Thyroid gland (tissue), 4 donors: ENCODE measurements around the gene CELF4. TPM values are rescaled to one million over a fixed set of nuclear protein-coding genes. Genes with fewer than 3 reads are reported as not detected.

Experiments
- DNase-seq, 2 donors: peaks; one replicate each; pipeline ENCODE4 v3.0.0-alpha.2; 2019
- H3K27ac ChIP-seq, 3 donors: fragments of 200-600 bp; sonication (generic); 1 replicate in 2 of 3; 2 replicates in 1 of 3; pipeline ENCODE4 v1.5.1; 2016 to 2019; ENCODE audit warnings: mild to moderate bottlenecking in 1 of 3, moderate library complexity in 1 of 3
- H3K27me3 ChIP-seq: fragments of 200-600 bp; sonication (generic); one replicate; pipeline ENCODE4 v1.5.1; 2019
- H3K36me3 ChIP-seq, 2 donors: fragments of 200-600 bp; sonication (generic); one replicate each; pipeline ENCODE4 v1.5.1; 2016 to 2019
- H3K4me1 ChIP-seq, 2 donors: fragments of 200-600 bp; sonication (generic); one replicate each; pipeline ENCODE4 v1.5.1; 2017 to 2019
- H3K4me3 ChIP-seq, 3 donors: fragments of 200-600 bp; sonication (generic); replicated peaks in 1 of 3; 1 replicate in 2 of 3; 2 replicates in 1 of 3; pipeline ENCODE4 v1.5.1; 2016; ENCODE audit warnings: mild to moderate bottlenecking in 1 of 3
- H3K9me3 ChIP-seq: fragments of 200-600 bp; sonication (generic); one replicate; pipeline ENCODE4 v1.5.1; 2017
- POLR2A ChIP-seq, 2 donors: fragments of 450-650 bp; IDR thresholded peaks; one replicate each; pipeline ENCODE4 v1.6.1; 2017; ENCODE audit warnings: antibody characterized with exemption in 2 of 2, mild to moderate bottlenecking in 2 of 2, moderate library complexity in 1 of 2
- whole genome bisulfite sequencing, 2 donors: methylation state at CpG; one replicate each; pipeline ENCODE4 v1.1.5; 2017; 5-methylcytosine and 5-hydroxymethylcytosine counted together
- intact Hi-C: fragments of 100-400 bp; cut with DNase I; formaldehyde crosslinking; loops from one replicate; pipeline ENCODE4 v1.15.1; 2023
- total RNA-seq, 4 donors: library from RNA; depleted of rRNA; stranded (reverse); fragments of >200 nt; gene quantifications; one replicate each; pipeline ENCODE4 v1.2.3, GENCODE V29; 2016
- TF ChIP-seq, protein P1 (sequence below), 6 experiments: fragments of 200-600 bp in 3 of 6; fragments of 450-650 bp in 3 of 6; sonication (generic) in 3 of 6; IDR thresholded peaks; one replicate each; pipeline ENCODE4 v1.5.1; 2016 to 2019; ENCODE audit warnings: antibody characterized with exemption in 6 of 6, mild to moderate bottlenecking in 2 of 6, inconsistent platforms in 1 of 6, moderate library complexity in 1 of 6

The CELF4 gene
- total RNA-seq, 4 donors from 2014 or later, result 4.3 TPM; not detected in 3

DNA sequence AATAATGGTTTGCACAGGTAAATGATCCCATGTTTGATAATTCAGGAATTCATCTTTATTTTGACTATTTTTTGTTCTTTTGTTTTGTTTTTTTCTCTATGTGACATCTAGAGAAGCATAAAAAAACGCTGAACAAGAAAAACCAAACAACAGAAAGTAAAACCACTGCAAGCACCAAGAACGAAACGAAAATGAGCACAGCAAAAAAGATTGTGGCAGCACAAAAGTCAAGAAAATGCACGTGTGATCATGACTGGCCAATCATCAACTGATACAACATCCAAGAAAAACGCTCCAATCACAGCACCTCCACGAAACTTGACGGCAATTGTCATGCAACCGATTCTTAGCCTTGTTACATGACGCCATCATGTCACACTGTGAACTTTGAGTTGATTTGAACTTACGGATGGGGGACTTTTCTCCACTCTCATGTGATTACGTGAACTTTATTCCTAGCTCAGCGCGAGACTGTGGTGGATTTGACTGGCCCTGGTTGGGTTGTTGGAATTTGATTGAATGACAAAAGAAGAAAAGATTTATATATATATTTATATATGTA lies 318.7 kb downstream of the CELF4 start:
- intact Hi-C loops, result no loop called here
- no peaks in the 10 kb centered on the region for H3K27me3 ChIP-seq

DNA sequence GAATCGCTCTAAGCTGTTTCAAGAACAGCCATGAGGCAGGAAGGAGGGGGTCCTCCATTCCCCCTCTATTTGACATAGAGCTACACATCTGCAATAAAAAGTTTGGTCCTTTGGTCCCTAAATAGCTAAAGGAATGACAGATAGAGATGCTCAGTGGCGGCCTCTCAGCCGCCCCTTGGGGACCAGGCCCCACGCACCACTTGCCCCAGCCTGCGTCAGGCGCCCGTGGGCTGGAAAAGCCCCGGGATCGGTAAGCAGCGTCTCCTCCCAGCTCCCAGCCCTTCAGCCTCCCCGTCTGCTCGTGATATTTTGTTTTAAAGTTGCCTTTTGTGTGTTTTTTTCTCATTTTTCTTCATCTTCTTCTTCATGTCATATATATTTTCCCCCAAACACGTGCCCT lies 321.0 kb downstream of the CELF4 start:
- no peak overlapping the region for H3K4me3 ChIP-seq
- 88 to 93% methylated on average over 13 of the region's 13 CpGs for WGBS, 2 donors
- no peak for DNase-seq
- no peaks in the 10 kb centered on the region for H3K9me3 ChIP-seq
- H3K4me1 ChIP-seq, result no peaks in the 10 kb centered on the region
- H3K27ac ChIP-seq, result no peak overlapping the region
- intact Hi-C loops, result no loop called here
- no peaks in the 10 kb centered on the region for H3K36me3 ChIP-seq
- no peak for TF ChIP-seq POLR2A (IDR thresholded peaks at IDR 0.05)
- TF ChIP-seq, protein P1, sequence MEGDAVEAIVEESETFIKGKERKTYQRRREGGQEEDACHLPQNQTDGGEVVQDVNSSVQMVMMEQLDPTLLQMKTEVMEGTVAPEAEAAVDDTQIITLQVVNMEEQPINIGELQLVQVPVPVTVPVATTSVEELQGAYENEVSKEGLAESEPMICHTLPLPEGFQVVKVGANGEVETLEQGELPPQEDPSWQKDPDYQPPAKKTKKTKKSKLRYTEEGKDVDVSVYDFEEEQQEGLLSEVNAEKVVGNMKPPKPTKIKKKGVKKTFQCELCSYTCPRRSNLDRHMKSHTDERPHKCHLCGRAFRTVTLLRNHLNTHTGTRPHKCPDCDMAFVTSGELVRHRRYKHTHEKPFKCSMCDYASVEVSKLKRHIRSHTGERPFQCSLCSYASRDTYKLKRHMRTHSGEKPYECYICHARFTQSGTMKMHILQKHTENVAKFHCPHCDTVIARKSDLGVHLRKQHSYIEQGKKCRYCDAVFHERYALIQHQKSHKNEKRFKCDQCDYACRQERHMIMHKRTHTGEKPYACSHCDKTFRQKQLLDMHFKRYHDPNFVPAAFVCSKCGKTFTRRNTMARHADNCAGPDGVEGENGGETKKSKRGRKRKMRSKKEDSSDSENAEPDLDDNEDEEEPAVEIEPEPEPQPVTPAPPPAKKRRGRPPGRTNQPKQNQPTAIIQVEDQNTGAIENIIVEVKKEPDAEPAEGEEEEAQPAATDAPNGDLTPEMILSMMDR (IDR thresholded peaks at IDR 0.05), result no peak
- no peaks in the 10 kb centered on the region for H3K27me3 ChIP-seq

More for the DNA sequence above, 318.7 kb downstream of the CELF4 start:
- 89% methylated on average over 13 of the region's 13 CpGs for whole genome bisulfite sequencing, 2 donors
- H3K9me3 ChIP-seq, result no peaks in the 10 kb centered on the region
- H3K36me3 ChIP-seq, result no peaks in the 10 kb centered on the region
- no peak overlapping the region for H3K27ac ChIP-seq
- H3K4me1 ChIP-seq, result no peaks in the 10 kb centered on the region
- no peak for DNase-seq
- H3K4me3 ChIP-seq, result no peak overlapping the region
- TF ChIP-seq, protein P1 (IDR thresholded peaks at IDR 0.05), result no peak
- TF ChIP-seq POLR2A (IDR thresholded peaks at IDR 0.05), result no peak

DNA sequence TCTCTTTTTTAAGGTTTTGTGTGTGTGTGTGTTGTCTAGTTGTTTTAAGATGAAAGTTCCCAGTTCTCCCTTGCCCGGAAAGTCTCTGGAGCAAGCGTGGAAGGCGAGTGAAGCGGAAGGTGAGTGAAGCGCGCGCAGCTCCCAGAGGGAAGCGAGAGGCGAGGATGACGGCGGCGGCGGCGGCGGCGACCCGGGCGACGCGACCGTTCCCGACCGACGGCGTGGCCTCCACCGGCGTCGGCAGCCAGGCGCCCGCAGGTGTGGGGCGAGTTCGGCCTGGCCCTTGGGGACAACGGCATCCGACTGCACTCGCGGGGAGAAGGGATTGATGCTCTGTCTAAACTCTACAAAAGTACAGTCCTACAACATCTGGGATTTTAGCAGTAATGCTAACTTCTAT lies 321.9 kb downstream of the CELF4 start:
- no peak for DNase-seq
- no peaks in the 10 kb centered on the region for H3K36me3 ChIP-seq
- WGBS, 2 donors, result 12 to 17% methylated on average over 31 to 36 of the region's 36 CpGs
- no peak overlapping the region for H3K27ac ChIP-seq
- intact Hi-C loops, result no loop called here
- no peaks in the 10 kb centered on the region for H3K27me3 ChIP-seq
- no peaks in the 10 kb centered on the region for H3K4me1 ChIP-seq
- TF ChIP-seq, protein P1 (IDR thresholded peaks at IDR 0.05), result no peak
- no peak for TF ChIP-seq POLR2A (IDR thresholded peaks at IDR 0.05)
- no peak overlapping the region for H3K4me3 ChIP-seq
- H3K9me3 ChIP-seq, result no peaks in the 10 kb centered on the region

DNA sequence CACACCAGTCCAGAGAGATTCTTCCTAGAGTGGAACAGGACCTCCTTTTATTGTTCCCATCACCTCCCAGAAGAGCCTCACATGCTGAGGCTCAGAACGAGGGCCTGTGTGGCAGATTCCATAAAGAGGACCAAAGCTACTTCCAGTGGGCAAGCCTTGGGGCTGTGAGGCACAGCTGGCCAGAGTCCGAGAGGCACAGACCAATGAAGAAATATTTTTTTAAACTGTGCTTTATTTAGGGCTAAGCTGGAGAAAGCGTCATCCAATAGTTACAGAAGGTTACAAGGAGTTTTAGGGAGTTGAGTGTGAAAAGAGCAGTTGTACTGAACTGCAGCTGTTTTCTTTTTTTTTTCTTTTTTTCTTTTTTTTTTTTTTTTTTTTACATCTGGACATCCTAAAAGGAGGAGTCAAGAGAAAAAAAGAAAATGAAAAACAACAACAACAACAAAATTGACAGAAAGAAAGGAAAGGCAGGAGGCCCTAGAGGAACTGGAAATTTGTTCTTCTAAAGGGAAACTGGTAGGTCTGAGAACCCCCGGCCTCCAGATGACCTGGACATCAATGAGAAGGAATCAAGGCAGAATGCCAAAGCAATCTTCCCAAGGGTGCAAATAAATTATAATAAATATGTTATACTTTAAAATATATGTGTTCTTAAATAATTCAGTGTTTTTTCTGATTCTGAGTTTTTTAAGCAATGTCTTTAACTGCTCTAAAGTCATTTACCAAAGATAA lies 322.6 kb downstream of the CELF4 start:
- 80 to 86% methylated on average over 4 of the region's 4 CpGs for WGBS, 2 donors
- TF ChIP-seq, protein P1 (IDR thresholded peaks at IDR 0.05), result no peak
- no peak for TF ChIP-seq POLR2A (IDR thresholded peaks at IDR 0.05)
- intact Hi-C loops, result no loop called here
- Histone ChIP-seq H3K27ac (no peak overlapping the region), H3K27me3 (no peaks in the 10 kb centered on the region), H3K36me3 (no peaks in the 10 kb centered on the region), H3K9me3 (no peaks in the 10 kb centered on the region), H3K4me3 (no peak overlapping the region), H3K4me1 (no peaks in the 10 kb centered on the region)
- DNase-seq, result no peak

DNA sequence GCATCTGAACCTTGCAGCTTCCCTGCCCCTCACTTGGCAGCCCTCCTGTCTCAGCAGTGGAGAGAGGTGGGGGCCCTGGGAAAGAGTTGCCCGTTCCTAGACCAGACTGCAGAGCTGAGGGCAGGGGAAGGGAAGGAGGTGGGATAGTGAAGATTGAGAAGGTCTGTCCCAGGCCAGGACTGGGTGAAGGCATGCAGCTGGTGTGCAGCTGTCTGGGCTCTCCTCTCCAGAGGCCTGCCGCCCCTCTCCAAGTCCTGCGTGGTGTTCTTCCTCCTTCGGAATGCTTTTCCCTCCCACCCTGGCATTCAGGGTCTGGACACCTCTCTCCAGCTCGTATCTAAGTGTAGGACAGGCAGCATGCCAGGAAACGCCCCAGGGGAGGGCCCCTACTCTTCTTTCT lies 323.5 kb downstream of the CELF4 start:
- Histone ChIP-seq H3K27me3 (no peaks in the 10 kb centered on the region), H3K36me3 (no peaks in the 10 kb centered on the region), H3K4me3 (no peak overlapping the region), H3K4me1 (no peaks in the 10 kb centered on the region), H3K9me3 (no peaks in the 10 kb centered on the region), H3K27ac (no peak overlapping the region)
- WGBS, 2 donors, result 65 to 73% methylated on average over 6 of the region's 6 CpGs
- TF ChIP-seq POLR2A (IDR thresholded peaks at IDR 0.05), result no peak
- TF ChIP-seq, protein P1 (IDR thresholded peaks at IDR 0.05), result no peak
- intact Hi-C loops, result no loop called here
- no peak for DNase-seq
